WTC11 (cell line): ENCODE results near the gene APOBEC4. TPM values are rescaled to one million over a fixed set of nuclear protein-coding genes. Genes with fewer than 3 reads are reported as not detected.
A peak's percentile ranks its signal among the peaks of the same experiment; 100 is the strongest.

Experiments used
- ATAC-seq: fragments of 200-7000 bp; cut with Tn5 transposase; 2 replicates; pipeline ENCODE4 v1.10.0; 2021; ENCODE audit warnings: mild to moderate bottlenecking, moderate library complexity
- CTCF ChIA-PET: fragments of 300-600 bp; sonication (Branson Sonifier 250); formaldehyde crosslinking; loops from one replicate; lab custom pipeline; 2021; ENCODE audit warnings: antibody characterized with exemption; lab: Charles Lee
- POLR2A ChIA-PET: fragments of 350-600 bp; sonication (Branson Sonifier 250); formaldehyde crosslinking; loops from one replicate; lab custom pipeline; 2021; ENCODE audit warnings: antibody characterized with exemption; lab: Charles Lee
- DNase-seq: peaks from one replicate; pipeline ENCODE4 v3.0.0; 2021; ENCODE audit warnings: low spot score
- H3K27ac Mint-ChIP-seq: 2 replicates; pipeline ENCODE4 v1.8.0; 2021; ENCODE audit warnings: mixed read lengths
- H3K27me3 Mint-ChIP-seq: 2 replicates; pipeline ENCODE4 v1.8.0; 2021; ENCODE audit warnings: low read depth, mild to moderate bottlenecking, moderate library complexity, mixed read lengths
- H3K36me3 Mint-ChIP-seq: 2 replicates; pipeline ENCODE4 v1.8.0; 2021; ENCODE audit warnings: mixed read lengths
- H3K4me1 Mint-ChIP-seq: 2 replicates; pipeline ENCODE4 v1.8.0; 2022; ENCODE audit warnings: mixed read lengths
- H3K4me3 Mint-ChIP-seq: 2 replicates; pipeline ENCODE4 v1.8.0; 2021; ENCODE audit warnings: mild to moderate bottlenecking, moderate library complexity, mixed read lengths
- H3K9me3 Mint-ChIP-seq: 2 replicates; pipeline ENCODE4 v1.8.0; 2021; ENCODE audit warnings: mixed read lengths
- ATF3 ChIP-seq: sonication (generic); formaldehyde crosslinking; conservative IDR thresholded peaks from 2 replicates; pipeline ENCODE4 v1.8.1; 2022; ENCODE audit warnings: mild to moderate bottlenecking, missing genetic modification reagents
- ATF6 ChIP-seq: sonication (generic); formaldehyde crosslinking; IDR thresholded peaks from 2 replicates; pipeline ENCODE4 v1.8.1; 2023; ENCODE audit warnings: mild to moderate bottlenecking, missing genetic modification reagents
- CBFB ChIP-seq: sonication (generic); formaldehyde crosslinking; IDR thresholded peaks from 2 replicates; pipeline ENCODE4 v1.8.1; 2022; ENCODE audit warnings: mild to moderate bottlenecking, low read depth, missing genetic modification reagents
- CTCF ChIP-seq: fragments of 200-600 bp; IDR thresholded peaks from 2 replicates; pipeline ENCODE4 v1.8.0; 2022; ENCODE audit warnings: antibody characterized with exemption
- FOXJ3 ChIP-seq: sonication (generic); formaldehyde crosslinking; IDR thresholded peaks from 2 replicates; pipeline ENCODE4 v1.9.0; 2021; ENCODE audit warnings: missing genetic modification reagents, mild to moderate bottlenecking, borderline replicate concordance
- GTF2I ChIP-seq: fragments of 250-450 bp; sonication (Bioruptor Pico); conservative IDR thresholded peaks from 2 replicates; pipeline ENCODE4 v1.4.0; 2021; ENCODE audit warnings: mild to moderate bottlenecking
- HMGA2 ChIP-seq: fragments of 250-450 bp; sonication (Bioruptor Pico); IDR thresholded peaks from 2 replicates; pipeline ENCODE4 v1.4.0; 2021; ENCODE audit warnings: mild to moderate bottlenecking, moderate library complexity
- OVOL2 ChIP-seq: fragments of 250-450 bp; sonication (Bioruptor Pico); IDR thresholded peaks from 2 replicates; pipeline ENCODE4 v1.9.0; 2021; ENCODE audit warnings: mild to moderate bottlenecking, borderline replicate concordance
- PRRX2 ChIP-seq: fragments of 250-450 bp; sonication (Bioruptor Pico); IDR thresholded peaks from 2 replicates; pipeline ENCODE4 v1.8.0; 2021; ENCODE audit warnings: mild to moderate bottlenecking
- RORB ChIP-seq: fragments of 250-450 bp; sonication (Bioruptor Pico); IDR thresholded peaks from 2 replicates; pipeline ENCODE4 v1.9.0; 2021; ENCODE audit warnings: mild to moderate bottlenecking
- TEAD4 ChIP-seq: sonication (generic); formaldehyde crosslinking; IDR thresholded peaks from 2 replicates; pipeline ENCODE4 v1.8.0; 2022; ENCODE audit warnings: mild to moderate bottlenecking, missing genetic modification reagents
- TP53 ChIP-seq: sonication (generic); formaldehyde crosslinking; IDR thresholded peaks from 2 replicates; pipeline ENCODE4 v1.8.1; 2023; ENCODE audit warnings: mild to moderate bottlenecking, missing genetic modification reagents
- ZBTB21 ChIP-seq: sonication (generic); formaldehyde crosslinking; IDR thresholded peaks from 2 replicates; pipeline ENCODE4 v1.8.1; 2023; ENCODE audit warnings: mild to moderate bottlenecking, missing genetic modification reagents, borderline replicate concordance
- ZNF317 ChIP-seq: sonication (generic); formaldehyde crosslinking; IDR thresholded peaks from 2 replicates; pipeline ENCODE4 v1.8.1; 2023; ENCODE audit warnings: low read depth, mild to moderate bottlenecking, moderate library complexity, missing genetic modification reagents, borderline replicate concordance
- ZNF396 ChIP-seq: fragments of 250-450 bp; sonication (Bioruptor Pico); IDR thresholded peaks from 2 replicates; pipeline ENCODE4 v1.8.0; 2021; ENCODE audit warnings: mild to moderate bottlenecking, moderate library complexity, borderline replicate concordance
- ZNF423 ChIP-seq: fragments of 250-450 bp; sonication (Bioruptor Pico); IDR thresholded peaks from 2 replicates; pipeline ENCODE4 v2.1.2; 2022; ENCODE audit warnings: mild to moderate bottlenecking, moderate library complexity
- total RNA-seq: library from RNA; stranded (reverse); gene quantifications from 3 replicates; pipeline ENCODE4 v1.2.3, GENCODE V29; 2021
- TF ChIP-seq, protein P1 (sequence below): sonication (generic); formaldehyde crosslinking; IDR thresholded peaks from 2 replicates; pipeline ENCODE4 v1.8.0; 2022; ENCODE audit warnings: mild to moderate bottlenecking, missing genetic modification reagents
- TF ChIP-seq, protein P2 (sequence below): fragments of 250-450 bp; sonication (Bioruptor Pico); IDR thresholded peaks from 2 replicates; pipeline ENCODE4 v1.9.0; 2021; ENCODE audit warnings: mild to moderate bottlenecking, borderline replicate concordance
- TF ChIP-seq, protein P3 (sequence below): fragments of 250-450 bp; sonication (Bioruptor Pico); IDR thresholded peaks from 2 replicates; pipeline ENCODE4 v2.1.2; 2022; ENCODE audit warnings: mild to moderate bottlenecking, moderate library complexity

The APOBEC4 gene
- total RNA-seq, 1 experiment from 2014 or later: not detected

GRCh38 chr1:183655562-183656075, 2.5 kb upstream of the APOBEC4 start:
- TF ChIP-seq ZNF423 (CRISPR knock-in tag) (peak; percentile 34; the same call in 1 of the 2 replicates), PRRX2 (CRISPR knock-in tag) (no peak), FOXJ3 (no peak), ZNF396 (CRISPR knock-in tag) (peak; percentile 86; the same call in 1 of the 2 replicates), CTCF (peak; percentile 78), GTF2I (no peak), TEAD4 (CRISPR knock-in tag) (no peak)
- TF ChIP-seq, protein P1, sequence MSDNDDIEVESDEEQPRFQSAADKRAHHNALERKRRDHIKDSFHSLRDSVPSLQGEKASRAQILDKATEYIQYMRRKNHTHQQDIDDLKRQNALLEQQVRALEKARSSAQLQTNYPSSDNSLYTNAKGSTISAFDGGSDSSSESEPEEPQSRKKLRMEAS: no peak
- TF ChIP-seq, protein P2, sequence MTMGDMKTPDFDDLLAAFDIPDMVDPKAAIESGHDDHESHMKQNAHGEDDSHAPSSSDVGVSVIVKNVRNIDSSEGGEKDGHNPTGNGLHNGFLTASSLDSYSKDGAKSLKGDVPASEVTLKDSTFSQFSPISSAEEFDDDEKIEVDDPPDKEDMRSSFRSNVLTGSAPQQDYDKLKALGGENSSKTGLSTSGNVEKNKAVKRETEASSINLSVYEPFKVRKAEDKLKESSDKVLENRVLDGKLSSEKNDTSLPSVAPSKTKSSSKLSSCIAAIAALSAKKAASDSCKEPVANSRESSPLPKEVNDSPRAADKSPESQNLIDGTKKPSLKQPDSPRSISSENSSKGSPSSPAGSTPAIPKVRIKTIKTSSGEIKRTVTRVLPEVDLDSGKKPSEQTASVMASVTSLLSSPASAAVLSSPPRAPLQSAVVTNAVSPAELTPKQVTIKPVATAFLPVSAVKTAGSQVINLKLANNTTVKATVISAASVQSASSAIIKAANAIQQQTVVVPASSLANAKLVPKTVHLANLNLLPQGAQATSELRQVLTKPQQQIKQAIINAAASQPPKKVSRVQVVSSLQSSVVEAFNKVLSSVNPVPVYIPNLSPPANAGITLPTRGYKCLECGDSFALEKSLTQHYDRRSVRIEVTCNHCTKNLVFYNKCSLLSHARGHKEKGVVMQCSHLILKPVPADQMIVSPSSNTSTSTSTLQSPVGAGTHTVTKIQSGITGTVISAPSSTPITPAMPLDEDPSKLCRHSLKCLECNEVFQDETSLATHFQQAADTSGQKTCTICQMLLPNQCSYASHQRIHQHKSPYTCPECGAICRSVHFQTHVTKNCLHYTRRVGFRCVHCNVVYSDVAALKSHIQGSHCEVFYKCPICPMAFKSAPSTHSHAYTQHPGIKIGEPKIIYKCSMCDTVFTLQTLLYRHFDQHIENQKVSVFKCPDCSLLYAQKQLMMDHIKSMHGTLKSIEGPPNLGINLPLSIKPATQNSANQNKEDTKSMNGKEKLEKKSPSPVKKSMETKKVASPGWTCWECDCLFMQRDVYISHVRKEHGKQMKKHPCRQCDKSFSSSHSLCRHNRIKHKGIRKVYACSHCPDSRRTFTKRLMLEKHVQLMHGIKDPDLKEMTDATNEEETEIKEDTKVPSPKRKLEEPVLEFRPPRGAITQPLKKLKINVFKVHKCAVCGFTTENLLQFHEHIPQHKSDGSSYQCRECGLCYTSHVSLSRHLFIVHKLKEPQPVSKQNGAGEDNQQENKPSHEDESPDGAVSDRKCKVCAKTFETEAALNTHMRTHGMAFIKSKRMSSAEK (CRISPR knock-in tag): 0 out of 2 replicates have a peak, but pooled peaks have one; percentile 73
- TF ChIP-seq, protein P3, sequence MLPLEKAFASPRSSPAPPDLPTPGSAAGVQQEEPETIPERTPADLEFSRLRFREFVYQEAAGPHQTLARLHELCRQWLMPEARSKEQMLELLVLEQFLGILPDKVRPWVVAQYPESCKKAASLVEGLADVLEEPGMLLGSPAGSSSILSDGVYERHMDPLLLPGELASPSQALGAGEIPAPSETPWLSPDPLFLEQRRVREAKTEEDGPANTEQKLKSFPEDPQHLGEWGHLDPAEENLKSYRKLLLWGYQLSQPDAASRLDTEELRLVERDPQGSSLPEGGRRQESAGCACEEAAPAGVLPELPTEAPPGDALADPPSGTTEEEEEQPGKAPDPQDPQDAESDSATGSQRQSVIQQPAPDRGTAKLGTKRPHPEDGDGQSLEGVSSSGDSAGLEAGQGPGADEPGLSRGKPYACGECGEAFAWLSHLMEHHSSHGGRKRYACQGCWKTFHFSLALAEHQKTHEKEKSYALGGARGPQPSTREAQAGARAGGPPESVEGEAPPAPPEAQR: peak; percentile 86
- H3K36me3 Mint-ChIP-seq: 0 out of 2 replicates have a peak, but pooled peaks cover 4% of the 10 kb centered on the region
- CTCF ChIA-PET: interaction anchor here (0.9 to 4.8 kb wide), 26 partner anchors 9 to 1036 kb away, joined by 3 to 105 read pairs (median 4); partner anchors contain the start of genes ARPC5 and TSEN15
- peaks cover 2% of the 10 kb centered on the region; the same call in 1 of the 2 replicates for H3K27me3 Mint-ChIP-seq
- ATAC-seq (peak; percentile 92), DNase-seq (peak; percentile 85)
- peaks cover 11% of the 10 kb centered on the region for H3K4me1 Mint-ChIP-seq
- H3K27ac Mint-ChIP-seq: no peak overlapping the region
- no peak overlapping the region for H3K4me3 Mint-ChIP-seq
- no peaks in the 10 kb centered on the region for H3K9me3 Mint-ChIP-seq
- POLR2A ChIA-PET: no interaction called here

DNA sequence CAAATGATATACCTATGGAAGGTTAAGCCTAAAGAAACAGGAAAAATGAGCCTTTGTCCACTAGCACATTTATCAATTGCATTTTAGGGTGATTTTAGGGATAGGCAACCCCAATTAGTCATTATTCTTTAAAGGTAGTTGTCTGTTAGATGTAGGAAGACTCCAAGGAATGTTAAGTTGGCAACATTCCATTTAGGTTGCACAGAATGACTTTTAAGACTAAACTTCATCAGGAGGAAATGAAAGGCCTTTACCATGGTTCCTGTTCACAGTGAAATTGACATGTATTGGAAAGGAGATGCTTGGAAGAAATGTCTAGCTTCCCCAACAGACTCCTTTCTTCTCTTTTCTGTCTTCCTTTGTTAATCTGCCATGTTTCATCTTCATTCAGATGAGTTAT, 1.6 kb upstream of the APOBEC4 start:
- H3K4me1 Mint-ChIP-seq: peaks cover 11% of the 10 kb centered on the region
- H3K4me3 Mint-ChIP-seq: no peak overlapping the region
- H3K27ac Mint-ChIP-seq: no peak overlapping the region
- ATAC-seq: no peak
- DNase-seq: no peak
- no peaks in the 10 kb centered on the region for H3K9me3 Mint-ChIP-seq
- H3K27me3 Mint-ChIP-seq: no peaks in the 10 kb centered on the region; the same call in 1 of the 2 replicates
- 0 out of 2 replicates have a peak, but pooled peaks cover 4% of the 10 kb centered on the region for H3K36me3 Mint-ChIP-seq
- CTCF ChIA-PET: interaction anchor here (1.0 to 4.8 kb wide), 9 partner anchors 8 to 373 kb away, joined by 3 to 105 read pairs (median 5); no protein-coding TSS in a partner anchor
- POLR2A ChIA-PET: no interaction called here
- TF ChIP-seq ZBTB21 (CRISPR knock-in tag) (no peak), TEAD4 (CRISPR knock-in tag) (no peak), RORB (CRISPR knock-in tag) (no peak), ATF6 (CRISPR knock-in tag) (no peak), HMGA2 (CRISPR knock-in tag) (no peak), CBFB (CRISPR knock-in tag) (no peak), TP53 (CRISPR knock-in tag) (no peak), GTF2I (no peak), ATF3 (CRISPR knock-in tag) (no peak), OVOL2 (CRISPR knock-in tag) (no peak), ZNF317 (CRISPR knock-in tag) (no peak)
- TF ChIP-seq, protein P3: no peak
